Thyroid gland (tissue), 4 donors: ENCODE data around the gene DAPK1. TPM values are rescaled to one million over a fixed set of nuclear protein-coding genes. Genes with fewer than 3 reads are reported as not detected.

Experiments
- DNase-seq, 2 donors: peaks; one replicate each; pipeline ENCODE4 v3.0.0-alpha.2; 2019
- H3K27ac ChIP-seq, 3 donors: fragments of 200-600 bp; sonication (generic); 1 replicate in 2 of 3; 2 replicates in 1 of 3; pipeline ENCODE4 v1.5.1; 2016 to 2019; ENCODE audit warnings: mild to moderate bottlenecking in 1 of 3, moderate library complexity in 1 of 3
- H3K27me3 ChIP-seq: fragments of 200-600 bp; sonication (generic); one replicate; pipeline ENCODE4 v1.5.1; 2019
- H3K36me3 ChIP-seq, 2 donors: fragments of 200-600 bp; sonication (generic); one replicate each; pipeline ENCODE4 v1.5.1; 2016 to 2019
- H3K4me1 ChIP-seq, 2 donors: fragments of 200-600 bp; sonication (generic); one replicate each; pipeline ENCODE4 v1.5.1; 2017 to 2019
- H3K4me3 ChIP-seq, 3 donors: fragments of 200-600 bp; sonication (generic); replicated peaks in 1 of 3; 1 replicate in 2 of 3; 2 replicates in 1 of 3; pipeline ENCODE4 v1.5.1; 2016; ENCODE audit warnings: mild to moderate bottlenecking in 1 of 3
- H3K9me3 ChIP-seq: fragments of 200-600 bp; sonication (generic); one replicate; pipeline ENCODE4 v1.5.1; 2017
- CTCF ChIP-seq, 6 experiments: fragments of 200-600 bp in 3 of 6; fragments of 450-650 bp in 3 of 6; sonication (generic) in 3 of 6; IDR thresholded peaks; one replicate each; pipeline ENCODE4 v1.5.1; 2016 to 2019; ENCODE audit warnings: antibody characterized with exemption in 6 of 6, mild to moderate bottlenecking in 2 of 6, inconsistent platforms in 1 of 6, moderate library complexity in 1 of 6
- POLR2A ChIP-seq, 2 donors: fragments of 450-650 bp; IDR thresholded peaks; one replicate each; pipeline ENCODE4 v1.6.1; 2017; ENCODE audit warnings: antibody characterized with exemption in 2 of 2, mild to moderate bottlenecking in 2 of 2, moderate library complexity in 1 of 2
- WGBS, 2 donors: methylation state at CpG; one replicate each; pipeline ENCODE4 v1.1.5; 2017; 5-methylcytosine and 5-hydroxymethylcytosine counted together
- intact Hi-C: fragments of 100-400 bp; cut with DNase I; formaldehyde crosslinking; loops from one replicate; pipeline ENCODE4 v1.15.1; 2023
- total RNA-seq, 4 donors: library from RNA; depleted of rRNA; stranded (reverse); fragments of >200 nt; gene quantifications; one replicate each; pipeline ENCODE4 v1.2.3, GENCODE V29; 2016

DAPK1 gene
- total RNA-seq, 4 donors from 2014 or later: 32.0 to 76.2 (median 38.2) TPM

- 89 to 92% methylated on average over 2 of the region's 2 CpGs for WGBS, 2 donors
- H3K4me1 ChIP-seq: peaks cover 12 to 16% of the 10 kb centered on the region in 2 donors
- peaks cover 15 to 29% of the 10 kb centered on the region in 2 donors for H3K36me3 ChIP-seq
- no peak for TF ChIP-seq POLR2A (IDR thresholded peaks at IDR 0.05)
- no peak for TF ChIP-seq CTCF (IDR thresholded peaks at IDR 0.05)
- intact Hi-C loops: no loop called here
- H3K9me3 ChIP-seq: no peaks in the 10 kb centered on the region
- no peaks in the 10 kb centered on the region for H3K27me3 ChIP-seq
- DNase-seq: no peak
- no peak overlapping the region for H3K27ac ChIP-seq
- H3K4me3 ChIP-seq: no peak overlapping the region
These were observed 231.6 kb downstream of the DAPK1 start for GRCh38 chr9:87729246-87729645.

DNA sequence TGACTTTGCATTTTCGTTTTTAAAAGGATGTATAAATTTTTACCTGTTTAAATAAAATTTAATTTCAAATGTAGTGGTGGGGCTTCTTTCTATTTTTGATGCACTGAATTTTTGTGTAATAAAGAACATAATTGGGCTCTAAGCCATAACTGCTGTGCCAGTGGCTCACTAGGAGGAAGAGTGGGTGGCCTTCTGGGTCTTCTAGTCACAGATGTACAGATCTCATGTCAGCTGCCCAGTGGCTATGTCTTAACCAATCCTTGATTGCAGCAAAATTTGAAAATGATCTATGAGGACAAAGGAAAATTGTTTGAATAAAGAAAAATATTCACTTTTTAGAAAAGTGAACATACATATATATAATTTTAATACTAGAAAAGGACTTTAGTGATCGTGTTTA is 233.7 kb downstream of the DAPK1 start:
- Histone ChIP-seq H3K4me1 (peaks cover 9 to 12% of the 10 kb centered on the region in 2 donors), H3K27ac (no peak overlapping the region), H3K4me3 (no peak overlapping the region), H3K9me3 (no peaks in the 10 kb centered on the region), H3K27me3 (no peaks in the 10 kb centered on the region), H3K36me3 (peaks cover 15 to 29% of the 10 kb centered on the region in 2 donors)
- TF ChIP-seq CTCF (IDR thresholded peaks at IDR 0.05) (no peak), POLR2A (IDR thresholded peaks at IDR 0.05) (no peak)
- no peak for DNase-seq
- WGBS, 2 donors: 90 to 93% methylated on average over 2 of the region's 2 CpGs
- intact Hi-C loops: no loop called here

- peaks cover 15 to 29% of the 10 kb centered on the region in 2 donors for H3K36me3 ChIP-seq
These were observed 234.7 kb downstream of the DAPK1 start for GRCh38 chr9:87732344-87732743.

DNA sequence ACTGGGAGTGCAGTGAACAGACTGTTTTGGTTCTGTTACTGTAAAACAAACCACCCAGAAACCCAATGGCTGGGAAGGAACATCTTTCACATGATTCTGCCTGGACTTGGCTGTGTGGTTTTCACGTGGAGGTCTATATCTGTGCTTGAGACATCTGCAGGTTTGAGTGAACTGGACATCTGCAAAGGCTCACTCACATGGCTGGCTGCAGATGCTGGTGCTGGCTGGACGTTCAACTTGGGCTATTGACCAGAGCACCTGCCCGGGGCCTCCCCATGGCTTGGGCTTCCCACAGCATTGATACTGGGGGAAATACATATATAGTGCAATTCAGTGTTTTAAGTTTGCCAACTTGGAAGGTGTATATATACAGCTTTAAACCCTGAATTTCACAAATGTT is 235.1 kb downstream of the DAPK1 start:
- no peak for DNase-seq
- Histone ChIP-seq H3K9me3 (no peaks in the 10 kb centered on the region), H3K27ac (no peak overlapping the region), H3K36me3 (peaks cover 12 to 29% of the 10 kb centered on the region in 2 donors), H3K4me1 (no peaks in the 10 kb centered on the region), H3K27me3 (no peaks in the 10 kb centered on the region), H3K4me3 (no peak overlapping the region)
- intact Hi-C loops: no loop called here
- WGBS, 2 donors: 75 to 77% methylated on average over 3 of the region's 3 CpGs
- TF ChIP-seq POLR2A (IDR thresholded peaks at IDR 0.05) (no peak), CTCF (IDR thresholded peaks at IDR 0.05) (no peak)

More at GRCh38 chr9:87732344-87732743, 234.7 kb downstream of the DAPK1 start:
- no peak overlapping the region for H3K4me3 ChIP-seq
- no peak for TF ChIP-seq POLR2A (IDR thresholded peaks at IDR 0.05)
- TF ChIP-seq CTCF (IDR thresholded peaks at IDR 0.05): no peak
- no peaks in the 10 kb centered on the region for H3K9me3 ChIP-seq
- intact Hi-C loops: no loop called here
- H3K27ac ChIP-seq: no peak overlapping the region
- H3K4me1 ChIP-seq: peaks cover 0 to 3% of the 10 kb centered on the region in 2 donors
- DNase-seq: no peak
- 89 to 93% methylated on average over 1 of the region's 1 CpG for WGBS, 2 donors
- H3K27me3 ChIP-seq: no peaks in the 10 kb centered on the region

- 91% methylated on average over 7 of the region's 7 CpGs for WGBS, 2 donors
- no peaks in the 10 kb centered on the region for H3K9me3 ChIP-seq
- H3K4me3 ChIP-seq: no peak overlapping the region
- H3K27me3 ChIP-seq: no peaks in the 10 kb centered on the region
- no peak for DNase-seq
- TF ChIP-seq CTCF (IDR thresholded peaks at IDR 0.05) (no peak), POLR2A (IDR thresholded peaks at IDR 0.05) (no peak)
- no peak overlapping the region for H3K27ac ChIP-seq
- no peaks in the 10 kb centered on the region for H3K4me1 ChIP-seq
- intact Hi-C loops: no loop called here
- peaks cover 5 to 28% of the 10 kb centered on the region in 2 donors for H3K36me3 ChIP-seq
These were observed 235.8 kb downstream of the DAPK1 start for GRCh38 chr9:87733273-87734052.
